Type B pancreatic cell (in vitro differentiated cells): Measurements from ENCODE around the gene NEK1. TPM values are rescaled to one million over a fixed set of nuclear protein-coding genes. Genes with fewer than 3 reads are reported as not detected.
A peak's percentile ranks its signal among the peaks of the same experiment; 100 is the strongest.
"Not testable (repeated sequence)": the region's sequence is repeated elsewhere in the genome, so short reads cannot be mapped to it uniquely, and the experiment has no call there.

Experiments
- DNase-seq: peaks from one replicate; pipeline ENCODE4 v3.0.0; 2021; ENCODE audit warnings: mixed read lengths; ENCODE audit not compliant: unreplicated experiment; ENCODE audit errors: extremely low spot score
- H3K27ac Mint-ChIP-seq: 2 replicates; pipeline ENCODE4 v1.8.0; 2021; ENCODE audit warnings: mild to moderate bottlenecking, mixed read lengths
- H3K27me3 Mint-ChIP-seq: 2 replicates; pipeline ENCODE4 v1.8.0; 2021; ENCODE audit warnings: mixed read lengths
- H3K36me3 Mint-ChIP-seq: 2 replicates; pipeline ENCODE4 v1.8.0; 2021; ENCODE audit warnings: mixed read lengths
- H3K4me1 Mint-ChIP-seq: one replicate; pipeline ENCODE4 v1.8.0; 2021; ENCODE audit warnings: mixed read lengths; ENCODE audit not compliant: unreplicated experiment
- H3K4me3 Mint-ChIP-seq: 2 replicates; pipeline ENCODE4 v1.8.0; 2021; ENCODE audit warnings: mild to moderate bottlenecking, mixed read lengths
- H3K9me3 Mint-ChIP-seq: 2 replicates; pipeline ENCODE4 v1.8.0; 2021; ENCODE audit warnings: mixed read lengths
- CTCF ChIP-seq: fragments of 200-600 bp; sonication (generic); conservative IDR thresholded peaks from 2 replicates; pipeline ENCODE4 v1.5.0; 2021; ENCODE audit warnings: antibody characterized with exemption, mild to moderate bottlenecking
- total RNA-seq: library from RNA; stranded (reverse); gene quantifications from 2 replicates; pipeline ENCODE4 v1.2.1, GENCODE V29; 2021; ENCODE audit warnings: low replicate concordance

The NEK1 gene
- total RNA-seq, 1 donor from 2014 or later, result 17.7 TPM

GRCh38 chr4:169625886-169626285 lies 13.5 kb upstream of the NEK1 start:
- Mint-ChIP-seq H3K4me1 (peaks cover 14% of the 10 kb centered on the region), H3K4me3 (no peak overlapping the region), H3K9me3 (no peaks in the 10 kb centered on the region), H3K27me3 (no peaks in the 10 kb centered on the region), H3K36me3 (peaks cover 5% of the 10 kb centered on the region), H3K27ac (no peak overlapping the region)
- TF ChIP-seq CTCF, result no peak
- DNase-seq, result no peak

- not testable (repeated sequence) for H3K27me3 Mint-ChIP-seq, DNase-seq, H3K4me3 Mint-ChIP-seq, H3K9me3 Mint-ChIP-seq, H3K36me3 Mint-ChIP-seq, H3K27ac Mint-ChIP-seq
- peaks cover 14% of the 10 kb centered on the region for H3K4me1 Mint-ChIP-seq
Observed at GRCh38 chr4:169624012-169624411, 11.6 kb upstream of the NEK1 start.

GRCh38 chr4:169622566-169622965 lies 10.2 kb upstream of the NEK1 start:
- Mint-ChIP-seq H3K4me3 (peak overlapping the region; percentile 99), H3K27me3 (no peaks in the 10 kb centered on the region), H3K4me1 (peaks cover 14% of the 10 kb centered on the region), H3K36me3 (no peaks in the 10 kb centered on the region), H3K27ac (peak overlapping the region; percentile 93), H3K9me3 (no peaks in the 10 kb centered on the region)
- DNase-seq, result no peak
- no peak for TF ChIP-seq CTCF

- H3K9me3 Mint-ChIP-seq, result no peaks in the 10 kb centered on the region
- peak overlapping the region; percentile 99 for H3K4me3 Mint-ChIP-seq
- H3K36me3 Mint-ChIP-seq, result no peaks in the 10 kb centered on the region
- peaks cover 12% of the 10 kb centered on the region for H3K4me1 Mint-ChIP-seq
- H3K27me3 Mint-ChIP-seq, result no peaks in the 10 kb centered on the region
- no peak for TF ChIP-seq CTCF
- peak overlapping the region; percentile 93 for H3K27ac Mint-ChIP-seq
- DNase-seq, result no peak
Observed at GRCh38 chr4:169621731-169622492, 9.5 kb upstream of the NEK1 start.

GRCh38 chr4:169620880-169621248 lies 8.5 kb upstream of the NEK1 start:
- TF ChIP-seq CTCF, result no peak
- Mint-ChIP-seq H3K27ac (peak overlapping the region; percentile 100), H3K36me3 (no peaks in the 10 kb centered on the region), H3K4me3 (peak overlapping the region; percentile 99), H3K27me3 (no peaks in the 10 kb centered on the region), H3K9me3 (no peaks in the 10 kb centered on the region), H3K4me1 (peaks cover 10% of the 10 kb centered on the region)
- DNase-seq, result no peak

- Mint-ChIP-seq H3K4me1 (peaks cover 10% of the 10 kb centered on the region), H3K36me3 (no peaks in the 10 kb centered on the region), H3K9me3 (no peaks in the 10 kb centered on the region), H3K27me3 (no peaks in the 10 kb centered on the region), H3K4me3 (peak within 1 kb of the TSS; percentile 99), H3K27ac (peak within 1 kb of the TSS; percentile 100)
- no peak for TF ChIP-seq CTCF
- peak; percentile 95 for DNase-seq
Observed at GRCh38 chr4:169619958-169620879, 7.8 kb upstream of the NEK1 start, which contains the start of gene CLCN3. CLCN3 (plus strand) TSS chr4:169620578; CDS start chr4:169635929, 15,351 bp downstream.
